Natural killer cell (primary cell): ENCODE measurements around the gene GXYLT1. TPM values are rescaled to one million over a fixed set of nuclear protein-coding genes. Genes with fewer than 3 reads are reported as not detected.
A peak's percentile ranks its signal among the peaks of the same experiment; 100 is the strongest.
"Not testable (repeated sequence)": the region's sequence is repeated elsewhere in the genome, so short reads cannot be mapped to it uniquely, and the experiment has no call there.

Experiments
- ATAC-seq, 3 donors: fragments of 150-1000 bp in 2 of 3; fragments of 200-7000 bp in 1 of 3; cut with Tn5 transposase; 1 replicate in 1 of 3; 2 replicates in 2 of 3; pipeline ENCODE4 v1.10.0; 2021; ENCODE audit warnings: mild to moderate bottlenecking in 2 of 3, moderate library complexity in 2 of 3
- DNase-seq, 2 donors: peaks; one replicate each; pipeline versions ENCODE4 v3.0.0 to v3.0.0-alpha.2; 2013 to 2021; ENCODE audit warnings: mixed read lengths in 1 of 2
- H3K27ac ChIP-seq: one replicate; pipeline ENCODE4 v1.5.1; 2013; ENCODE audit warnings: mild to moderate bottlenecking, low read length
- H3K27me3 ChIP-seq: one replicate; pipeline ENCODE4 v1.6.1; 2013; ENCODE audit warnings: low read length; ENCODE audit not compliant: control insufficient read depth, insufficient read depth
- H3K36me3 ChIP-seq: one replicate; pipeline ENCODE4 v1.6.1; 2013; ENCODE audit warnings: low read length; ENCODE audit not compliant: control insufficient read depth, insufficient read depth
- H3K4me1 ChIP-seq: one replicate; pipeline ENCODE4 v1.6.1; 2013; ENCODE audit warnings: low read length; ENCODE audit not compliant: control insufficient read depth, insufficient read depth
- H3K4me3 ChIP-seq: one replicate; pipeline ENCODE4 v1.5.1; 2013; ENCODE audit warnings: low read length
- H3K9me3 ChIP-seq: one replicate; pipeline ENCODE4 v1.6.1; 2013; ENCODE audit warnings: low read length; ENCODE audit not compliant: control insufficient read depth, insufficient read depth
- H3K27ac Mint-ChIP-seq, 2 donors: one replicate each; pipeline ENCODE4 v1.8.0; 2022; ENCODE audit warnings: mild to moderate bottlenecking in 2 of 2, mixed read lengths in 2 of 2, moderate library complexity in 1 of 2
- H3K27me3 Mint-ChIP-seq, 2 donors: one replicate each; pipeline ENCODE4 v1.8.0; 2022; ENCODE audit warnings: low read depth in 2 of 2, mixed read lengths in 2 of 2
- H3K36me3 Mint-ChIP-seq: one replicate; pipeline ENCODE4 v1.8.0; 2022; ENCODE audit warnings: mixed read lengths
- H3K4me1 Mint-ChIP-seq, 2 donors: one replicate each; pipeline ENCODE4 v1.8.0; 2022; ENCODE audit warnings: mixed read lengths in 2 of 2
- H3K4me3 Mint-ChIP-seq: one replicate; pipeline ENCODE4 v1.8.0; 2022; ENCODE audit warnings: mild to moderate bottlenecking, moderate library complexity, mixed read lengths
- H3K9me3 Mint-ChIP-seq, 2 donors: one replicate each; pipeline ENCODE4 v1.8.0; 2022; ENCODE audit warnings: mixed read lengths in 2 of 2
- CTCF ChIP-seq: fragments of 200-600 bp; IDR thresholded peaks from one replicate; pipeline ENCODE4 v1.8.0; 2022; ENCODE audit warnings: antibody characterized with exemption
- WGBS: methylation state at CpG from one replicate; pipeline ENCODE4 v1.1.7; 2013; ENCODE audit warnings: missing lambda C conversion rate; ENCODE audit not compliant: insufficient coverage; 5-methylcytosine and 5-hydroxymethylcytosine counted together
- intact Hi-C: fragments of 100-400 bp; cut with micrococcal nuclease; formaldehyde crosslinking; loops from one replicate; pipeline ENCODE4 v1.14.2; 2022
- total RNA-seq, 4 donors: library from RNA; stranded (reverse); fragments of 120-200 nt in 1 of 4; gene quantifications; one replicate each; pipeline versions ENCODE4 v1.2.3 to v1.2.4, GENCODE V29; 2013 to 2022

The GXYLT1 gene
- total RNA-seq, 3 donors from 2014 or later (not counting 1 experiment from before 2014, with no cell fraction given): 12.3 to 13.0 (median 12.7) TPM

DNA sequence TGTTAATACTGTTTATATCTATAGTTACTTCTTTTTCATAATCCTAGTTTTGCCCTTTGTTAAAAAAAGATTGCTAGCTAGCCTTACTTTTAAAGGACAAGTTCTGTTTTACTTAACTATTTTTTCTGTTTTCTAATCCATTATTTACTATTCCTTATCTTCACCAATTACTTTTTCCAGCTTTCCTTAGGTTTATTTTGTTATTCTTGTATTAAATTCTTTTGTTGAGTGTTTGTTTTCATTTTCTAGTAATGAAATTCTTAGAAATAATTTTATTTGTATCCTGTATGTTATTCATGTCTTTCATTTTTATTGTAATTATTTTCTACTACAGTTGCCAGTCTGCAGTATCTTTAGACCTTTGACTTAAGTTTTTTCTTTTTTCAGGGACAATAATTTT lies 45.7 kb upstream of the GXYLT1 start:
- Mint-ChIP-seq H3K4me3 (no peak overlapping the region), H3K4me1 (peaks cover 7 to 20% of the 10 kb centered on the region in 2 donors), H3K27ac (no peak overlapping the region), H3K36me3 (peaks cover 3% of the 10 kb centered on the region), H3K27me3 (no peaks in the 10 kb centered on the region), H3K9me3 (no peaks in the 10 kb centered on the region)
- no peak overlapping the region for H3K4me3 ChIP-seq
- H3K27me3 ChIP-seq: no peaks in the 10 kb centered on the region
- intact Hi-C loops: no loop called here
- ATAC-seq (no peak), DNase-seq (no peak)
- no peak overlapping the region for H3K27ac ChIP-seq
- H3K36me3 ChIP-seq: peaks cover 7% of the 10 kb centered on the region
- no peaks in the 10 kb centered on the region for H3K9me3 ChIP-seq
- TF ChIP-seq CTCF: no peak
- H3K4me1 ChIP-seq: no peaks in the 10 kb centered on the region

DNA sequence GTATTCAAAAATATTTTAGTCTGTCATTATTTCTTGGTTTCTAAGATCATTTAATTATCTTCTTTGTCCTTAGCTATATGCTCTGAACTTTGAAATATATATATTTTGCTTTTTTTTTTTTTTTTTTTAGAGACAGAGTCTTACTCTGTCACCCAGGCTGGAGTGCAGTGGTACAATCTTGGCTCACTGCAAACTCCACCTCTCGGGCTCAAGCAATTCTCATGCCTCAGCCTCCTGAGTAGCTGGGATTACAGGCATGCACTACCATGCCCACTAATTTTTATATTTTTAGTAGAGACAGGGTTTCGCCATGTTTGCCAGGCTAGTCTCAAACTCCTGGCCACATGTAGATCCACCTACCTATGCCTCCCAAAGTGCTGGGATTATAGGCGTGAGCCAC lies 43.6 kb upstream of the GXYLT1 start:
- H3K9me3 Mint-ChIP-seq, H3K27me3 ChIP-seq, intact Hi-C loops, H3K36me3 Mint-ChIP-seq, H3K4me3 ChIP-seq, H3K27ac Mint-ChIP-seq, H3K27me3 Mint-ChIP-seq, H3K4me3 Mint-ChIP-seq, DNase-seq, H3K9me3 ChIP-seq, ATAC-seq, H3K36me3 ChIP-seq, H3K4me1 ChIP-seq, H3K27ac ChIP-seq: not testable (repeated sequence)
- 95% methylated on average over 2 of the region's 3 CpGs for WGBS
- peaks cover 8 to 26% of the 10 kb centered on the region in 2 donors for H3K4me1 Mint-ChIP-seq

GRCh38 chr12:42187799-42188198 lies 43.1 kb upstream of the GXYLT1 start:
- Histone ChIP-seq H3K4me3 (no peak overlapping the region), H3K27me3 (no peaks in the 10 kb centered on the region), H3K4me1 (no peaks in the 10 kb centered on the region), H3K27ac (no peak overlapping the region), H3K9me3 (no peaks in the 10 kb centered on the region), H3K36me3 (peaks cover 4% of the 10 kb centered on the region)
- TF ChIP-seq CTCF: no peak
- intact Hi-C loops: no loop called here
- Mint-ChIP-seq H3K27me3 (no peaks in the 10 kb centered on the region), H3K9me3 (no peaks in the 10 kb centered on the region), H3K4me3 (no peak overlapping the region), H3K36me3 (no peaks in the 10 kb centered on the region), H3K4me1 (peaks cover 13 to 31% of the 10 kb centered on the region in 2 donors), H3K27ac (peak overlapping the region in 1 of 2 donors; percentile 5)
- 100% methylated on average over 2 of the region's 2 CpGs for WGBS
- ATAC-seq (no peak), DNase-seq (no peak)

DNA sequence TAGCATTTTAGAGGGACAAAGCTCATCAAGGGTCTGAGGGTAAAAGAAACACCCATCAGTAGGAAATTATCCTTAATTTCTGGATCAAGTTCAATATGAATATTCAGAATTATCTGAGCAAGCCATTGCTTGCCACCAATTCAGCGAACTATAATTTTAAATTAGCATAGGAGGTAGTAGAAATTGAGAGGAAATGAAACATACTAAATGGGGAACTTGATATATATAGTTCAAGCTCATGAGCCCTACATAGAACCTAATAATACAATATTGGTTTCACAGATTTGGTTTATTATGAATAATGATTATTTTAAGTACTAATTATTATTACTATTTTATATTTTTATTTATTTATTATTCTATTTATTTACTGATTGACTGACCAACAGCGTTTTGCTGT lies 42.1 kb upstream of the GXYLT1 start:
- DNase-seq (no peak), ATAC-seq (no peak)
- 100% methylated on average over 1 of the region's 2 CpGs for WGBS
- intact Hi-C loops: no loop called here
- Histone ChIP-seq H3K36me3 (no peaks in the 10 kb centered on the region), H3K4me1 (no peaks in the 10 kb centered on the region), H3K9me3 (no peaks in the 10 kb centered on the region), H3K27ac (no peak overlapping the region), H3K4me3 (no peak overlapping the region), H3K27me3 (no peaks in the 10 kb centered on the region)
- H3K36me3 Mint-ChIP-seq: no peaks in the 10 kb centered on the region
- H3K4me3 Mint-ChIP-seq: no peak overlapping the region
- H3K4me1 Mint-ChIP-seq: peaks cover 21 to 36% of the 10 kb centered on the region in 2 donors
- H3K27me3 Mint-ChIP-seq: no peaks in the 10 kb centered on the region
- H3K27ac Mint-ChIP-seq: no peak overlapping the region
- TF ChIP-seq CTCF: no peak
- H3K9me3 Mint-ChIP-seq: no peaks in the 10 kb centered on the region
